KG1 (cell line): ENCODE data around the gene GDF15.

Source experiments
- DNase-seq: peaks from one replicate; lab custom pipeline; 2025; lab: John Stamatoyannopoulos, UW

GDF15 gene

GRCh38 chr19:18419195-18419698 lies 33.3 kb downstream of the GDF15 start, which contains the start of gene SSBP4:
SSBP4 (plus strand) TSS chr19:18419398; CDS start chr19:18419649, 251 bp downstream.
- peak; percentile 58 for DNase-seq

GRCh38 chr19:18419699-18420460 lies 33.9 kb downstream of the GDF15 start:
- no peak for DNase-seq

- no peak for DNase-seq
These were observed 35.0 kb downstream of the GDF15 start for GRCh38 chr19:18420930-18421329.

GRCh38 chr19:18421371-18421959 lies 35.5 kb downstream of the GDF15 start:
- no peak for DNase-seq

GRCh38 chr19:18422530-18423191 lies 36.7 kb downstream of the GDF15 start:
- peak; percentile 21 for DNase-seq

GRCh38 chr19:18423258-18424020 lies 37.5 kb downstream of the GDF15 start:
- no peak for DNase-seq

- no peak for DNase-seq
These were observed 38.3 kb downstream of the GDF15 start for GRCh38 chr19:18424122-18424889.

GRCh38 chr19:18424890-18425514 lies 39.0 kb downstream of the GDF15 start:
- no peak for DNase-seq

- no peak for DNase-seq
These were observed 39.8 kb downstream of the GDF15 start for GRCh38 chr19:18425515-18426415.

GRCh38 chr19:18426416-18426767 lies 40.4 kb downstream of the GDF15 start:
- no peak for DNase-seq

- no peak for DNase-seq
These were observed 41.3 kb downstream of the GDF15 start for GRCh38 chr19:18427080-18427742.

GRCh38 chr19:18427743-18428113 lies 41.8 kb downstream of the GDF15 start:
- DNase-seq = no peak

GRCh38 chr19:18428173-18428786 lies 42.3 kb downstream of the GDF15 start:
- DNase-seq = no peak

- DNase-seq = no peak
These were observed 43.1 kb downstream of the GDF15 start for GRCh38 chr19:18428787-18429674.

GRCh38 chr19:18429717-18430416 lies 43.9 kb downstream of the GDF15 start:
- DNase-seq = no peak

GRCh38 chr19:18430417-18431144 lies 44.6 kb downstream of the GDF15 start:
- DNase-seq = no peak
